HG03066 (cell line): ENCODE measurements around the gene ACER3.
"Not testable (repeated sequence)": the region's sequence is repeated elsewhere in the genome, so short reads cannot be mapped to it uniquely, and the experiment has no call there.

Source experiments
- ATAC-seq: cut with Tn5 transposase; IDR thresholded peaks from one replicate; pipeline ENCODE4 v1.9.1; 2021; ENCODE audit warnings: low read depth; ENCODE audit not compliant: unreplicated experiment

The ACER3 gene

DNA sequence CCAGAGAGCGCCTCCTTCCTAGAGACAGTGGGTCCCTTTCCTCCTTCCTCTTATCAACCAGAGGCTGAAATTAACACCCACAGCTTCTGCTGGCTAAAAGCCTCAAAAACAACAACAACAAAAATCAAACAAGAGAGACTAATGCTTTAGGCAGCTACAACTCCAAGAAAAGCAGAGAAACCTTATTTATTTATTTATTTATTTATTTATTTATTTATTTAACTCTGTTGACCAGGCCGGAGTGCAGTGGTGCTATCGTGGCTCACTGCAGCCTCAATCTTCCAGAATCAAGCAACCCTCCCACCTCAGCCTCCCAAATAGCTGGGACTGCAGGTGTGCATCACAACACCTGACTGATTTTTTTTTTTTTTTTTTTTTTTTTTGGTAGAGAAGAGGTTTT lies 170.9 kb downstream of the ACER3 start:
- no peak for ATAC-seq

GRCh38 chr11:77035039-77035438 lies 174.3 kb downstream of the ACER3 start:
- ATAC-seq: no peak

GRCh38 chr11:77035580-77035979 lies 174.9 kb downstream of the ACER3 start:
- no peak for ATAC-seq

- ATAC-seq: no peak
Measured at GRCh38 chr11:77036398-77036797, 175.7 kb downstream of the ACER3 start.

GRCh38 chr11:77037057-77037456 lies 176.3 kb downstream of the ACER3 start:
- ATAC-seq: no peak

DNA sequence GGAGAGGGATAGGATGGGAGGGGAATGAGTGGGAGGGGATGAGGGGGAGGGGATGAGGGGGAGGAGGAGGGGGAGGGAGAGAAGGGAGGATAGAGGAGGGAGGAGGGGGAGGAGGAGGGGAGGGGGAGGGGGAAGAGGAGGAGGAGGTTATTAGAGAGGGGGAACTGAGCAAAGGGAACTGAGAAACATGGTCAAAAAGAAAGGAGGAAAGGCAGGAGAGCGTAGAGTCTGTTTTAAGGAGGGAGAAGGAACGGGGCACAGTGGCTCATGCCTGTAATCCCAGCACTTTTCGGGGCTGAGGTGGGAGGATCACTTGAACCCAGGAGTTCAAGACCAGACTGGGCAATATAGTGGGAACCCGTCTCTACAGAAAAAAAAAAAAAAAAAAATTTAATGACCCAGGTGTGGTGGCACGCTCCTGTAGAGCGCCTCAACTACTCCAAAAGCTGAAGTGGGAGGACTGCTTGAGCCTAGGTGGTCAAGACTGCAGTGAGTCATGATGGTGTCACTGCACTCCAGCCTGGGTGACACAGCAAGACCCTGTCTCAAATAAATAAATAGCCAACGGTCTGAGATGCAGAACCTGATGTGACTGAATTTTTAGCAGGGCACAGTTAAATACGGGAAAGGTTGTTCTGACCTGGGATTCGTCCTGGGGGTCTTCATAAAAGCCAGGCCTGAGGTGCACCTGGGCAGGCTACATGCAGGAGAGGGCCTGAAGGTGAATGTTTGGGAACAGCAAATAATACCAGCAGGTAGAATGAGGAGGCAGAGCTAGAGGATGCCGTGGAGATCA lies 177.5 kb downstream of the ACER3 start:
- ATAC-seq: no peak

DNA sequence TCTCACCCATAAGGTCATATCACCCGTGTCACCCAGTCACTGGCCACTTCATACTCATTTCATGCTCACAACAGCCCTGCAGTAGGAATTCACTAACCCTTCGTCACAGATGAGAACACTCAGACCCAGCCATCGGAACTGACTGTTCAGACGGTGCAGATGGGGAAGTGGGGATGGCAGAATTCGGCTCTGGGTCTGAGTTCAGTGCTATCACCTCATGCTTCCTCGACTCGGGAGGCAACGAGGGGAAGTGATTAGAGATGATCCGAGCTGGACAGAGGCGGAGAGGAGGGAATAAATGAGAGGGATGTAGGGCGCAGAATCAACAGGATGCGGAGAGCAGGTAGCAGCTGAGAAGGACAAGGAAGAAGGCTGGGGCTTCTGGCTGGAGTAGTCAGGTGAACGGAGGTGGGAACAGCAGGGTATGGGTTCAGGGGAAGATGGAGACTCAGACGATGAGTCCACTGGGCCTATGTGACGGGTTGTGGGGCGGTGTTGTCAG lies 178.2 kb downstream of the ACER3 start:
- no peak for ATAC-seq

GRCh38 chr11:77039491-77040400 lies 179.0 kb downstream of the ACER3 start:
- ATAC-seq: no peak

- no peak for ATAC-seq
Measured at GRCh38 chr11:77040401-77040777, 179.7 kb downstream of the ACER3 start.

- no peak for ATAC-seq
Measured at GRCh38 chr11:77040889-77041288, 180.2 kb downstream of the ACER3 start.

DNA sequence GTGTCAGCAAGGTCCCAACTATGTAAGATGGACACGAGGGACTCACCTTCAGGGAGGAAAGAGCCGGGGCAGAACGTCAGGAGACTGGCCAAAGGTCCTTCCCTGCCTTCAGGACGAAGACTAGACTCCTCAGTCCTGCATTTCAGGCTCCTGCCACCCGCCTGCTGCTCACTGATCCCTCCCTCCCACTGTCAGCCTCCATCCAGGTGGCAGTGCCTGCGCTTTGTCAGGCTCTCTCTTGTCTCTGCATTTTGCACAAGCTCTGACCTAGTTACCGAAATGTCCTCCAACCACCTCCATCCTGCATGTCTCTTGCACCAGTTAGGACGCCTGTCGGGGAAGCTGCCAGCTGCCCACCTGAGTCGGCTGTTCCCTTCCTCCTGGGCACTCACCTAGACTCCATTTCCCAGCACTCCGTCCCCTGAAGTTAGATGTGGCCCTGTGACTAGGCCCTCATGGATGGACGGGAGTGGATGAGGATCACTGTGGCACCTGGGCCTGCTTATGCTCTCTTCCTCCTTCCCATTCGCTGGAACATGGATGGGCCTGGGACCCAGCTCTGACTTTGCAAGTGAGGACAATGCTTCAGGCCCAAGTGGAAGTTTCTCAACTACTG lies 181.5 kb downstream of the ACER3 start:
- no peak for ATAC-seq

DNA sequence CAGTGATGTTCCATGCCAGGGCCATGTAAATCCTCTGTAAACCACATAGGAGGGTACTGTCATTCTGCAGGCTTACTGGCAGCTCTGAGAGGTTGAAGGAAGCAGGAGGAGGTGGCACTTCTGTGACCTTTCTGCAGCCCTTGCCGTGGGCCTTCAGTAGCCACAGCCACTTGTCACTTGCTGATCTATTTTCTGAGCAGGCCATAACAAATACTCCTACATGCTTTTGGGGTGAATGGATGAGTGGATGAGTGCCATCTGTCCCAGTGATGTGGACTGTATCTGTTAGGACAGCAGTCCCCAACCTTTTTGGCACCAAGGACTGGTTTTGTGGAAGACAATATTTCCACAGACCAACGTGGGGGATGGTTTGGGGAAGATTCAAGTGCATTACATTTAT lies 183.6 kb downstream of the ACER3 start:
- ATAC-seq: no peak

- ATAC-seq: no peak
Measured at GRCh38 chr11:77044886-77045285, 184.2 kb downstream of the ACER3 start.

GRCh38 chr11:77046060-77046501 lies 185.4 kb downstream of the ACER3 start:
- no peak for ATAC-seq

GRCh38 chr11:77047007-77047927 lies 186.5 kb downstream of the ACER3 start:
- peak; percentile 84 for ATAC-seq

DNA sequence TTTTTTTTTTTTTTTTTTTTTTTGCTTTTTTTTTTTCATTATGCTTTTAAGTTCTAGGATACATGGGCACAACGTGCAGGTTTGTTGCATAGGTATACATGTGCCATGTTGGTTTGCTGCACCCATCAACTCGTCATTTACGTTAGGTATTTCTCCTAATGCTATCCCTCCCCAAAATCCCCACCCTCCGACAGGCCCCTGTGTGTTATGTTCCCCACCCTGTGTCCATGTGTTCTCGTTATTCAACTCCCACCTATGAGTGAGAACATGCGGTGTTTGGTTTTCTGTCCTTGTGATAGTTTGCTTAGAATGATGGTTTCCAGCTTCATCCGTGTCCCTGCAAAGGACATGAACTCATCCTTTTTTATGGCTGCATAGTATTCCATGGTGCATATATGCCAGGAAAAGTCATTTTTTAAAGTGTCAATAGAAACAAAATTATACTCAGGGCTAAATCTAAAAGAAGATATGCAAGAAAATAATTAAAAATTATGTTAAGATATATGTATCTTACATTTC lies 187.3 kb downstream of the ACER3 start:
- ATAC-seq: not testable (repeated sequence)

- no peak for ATAC-seq
Measured at GRCh38 chr11:77049026-77049425, 188.3 kb downstream of the ACER3 start.

- no peak for ATAC-seq
Measured at GRCh38 chr11:77051511-77051910, 190.8 kb downstream of the ACER3 start.

- no peak for ATAC-seq
Measured at GRCh38 chr11:77052518-77052917, 191.8 kb downstream of the ACER3 start.
